CD4-positive, alpha-beta T cell treated with Interleukin-4 for 4 hours (primary cell): ENCODE measurements around the gene THOP1.

Experiments used
- DNase-seq: peaks from one replicate; pipeline ENCODE4 v3.0.0-alpha.2; 2020

THOP1 gene

GRCh38 chr19:2804156-2805004 lies 19.1 kb downstream of the THOP1 start:
- DNase-seq = no peak

DNA sequence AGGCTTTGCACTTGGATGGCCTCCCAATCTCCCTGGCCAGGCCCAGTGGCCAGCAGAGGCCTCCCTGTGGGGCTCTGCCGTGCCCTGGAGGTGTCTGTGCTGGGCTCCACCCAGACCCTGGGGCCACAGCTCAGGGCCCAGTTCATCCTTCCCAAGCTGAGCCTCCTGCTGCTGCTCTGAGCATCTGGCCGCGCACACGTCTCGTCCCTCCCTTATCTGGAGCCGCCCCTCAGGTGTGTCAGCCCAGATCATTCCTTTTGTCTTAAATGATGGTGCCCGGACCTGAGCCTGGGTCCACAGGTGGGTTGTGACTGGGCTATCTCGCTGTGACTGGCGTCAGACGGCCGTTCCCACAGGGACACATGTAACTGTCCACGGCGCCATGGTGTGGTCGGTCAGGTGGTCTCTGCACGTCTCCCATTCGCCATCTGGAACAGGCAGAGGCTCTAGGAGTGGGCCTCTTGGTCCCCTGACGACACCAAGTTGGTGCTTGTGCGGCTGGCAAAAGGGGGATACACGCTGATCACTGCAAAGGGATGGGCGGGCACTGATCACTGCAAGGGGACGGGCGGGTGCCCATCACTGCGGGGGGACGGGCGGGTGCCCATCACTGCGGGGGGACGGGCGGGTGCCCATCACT lies 20.1 kb downstream of the THOP1 start:
- no peak for DNase-seq

DNA sequence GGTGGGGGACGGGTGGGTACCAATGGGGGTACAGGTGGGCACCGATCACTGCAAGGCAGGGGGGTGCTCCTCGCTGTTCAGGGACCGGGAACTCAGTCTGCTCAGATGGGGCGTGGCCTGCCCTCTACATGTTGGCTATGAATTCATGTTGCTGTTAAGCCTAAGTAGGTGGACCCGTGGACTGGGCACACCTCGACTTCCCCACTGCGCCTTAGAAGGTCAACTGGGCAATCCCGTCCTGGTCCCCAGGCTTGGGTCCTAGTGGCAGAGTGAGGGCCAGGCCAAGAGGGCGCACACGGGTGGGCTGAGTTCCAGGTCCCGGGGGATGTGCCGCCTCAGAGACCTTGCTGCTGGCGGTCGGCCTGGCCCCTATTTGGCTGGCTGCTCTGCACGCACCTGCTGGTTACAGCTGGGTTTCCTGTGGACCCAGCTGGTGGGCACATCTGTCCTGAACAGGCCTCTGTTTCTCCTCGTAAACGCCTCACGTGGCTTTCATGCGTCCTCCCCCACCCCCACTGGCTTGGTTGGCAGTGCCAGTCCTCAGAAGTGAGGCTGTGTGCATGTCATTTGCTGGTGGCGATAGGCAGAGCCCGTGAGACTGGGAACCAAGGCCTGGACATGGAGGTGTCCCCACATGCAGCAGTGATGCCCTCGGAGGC lies 20.8 kb downstream of the THOP1 start:
- no peak for DNase-seq

DNA sequence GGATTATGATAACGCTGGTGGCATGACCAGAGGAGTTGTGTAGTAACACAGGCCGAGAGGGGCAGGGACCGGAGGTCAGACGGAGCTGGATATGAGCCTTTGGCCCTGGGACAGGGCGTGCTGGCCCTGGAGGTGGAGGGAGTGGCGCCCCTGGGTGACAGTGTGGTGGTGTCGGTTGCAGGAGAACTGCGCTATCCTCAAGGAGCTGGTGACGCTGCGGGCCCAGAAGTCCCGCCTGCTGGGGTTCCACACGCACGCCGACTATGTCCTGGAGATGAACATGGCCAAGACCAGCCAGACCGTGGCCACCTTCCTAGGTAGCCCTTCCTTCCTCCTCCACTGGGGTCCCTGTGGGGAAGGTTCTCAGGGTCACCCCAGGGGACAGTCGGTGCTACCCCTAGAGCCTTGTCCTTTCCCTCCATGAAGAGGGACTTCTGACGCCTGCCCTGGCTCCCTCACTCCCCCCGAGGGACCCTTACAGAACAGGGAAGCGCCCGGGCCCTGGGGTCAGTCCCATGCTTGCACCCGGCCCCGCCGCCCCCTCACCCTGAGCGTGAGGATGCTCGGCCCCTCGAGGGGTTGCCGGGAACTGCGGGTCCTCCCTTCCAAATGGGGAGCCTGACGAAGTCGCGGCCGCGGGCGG lies 21.6 kb downstream of the THOP1 start:
- no peak for DNase-seq

- no peak for DNase-seq
Observed at GRCh38 chr19:2807379-2808128, 22.3 kb downstream of the THOP1 start.

DNA sequence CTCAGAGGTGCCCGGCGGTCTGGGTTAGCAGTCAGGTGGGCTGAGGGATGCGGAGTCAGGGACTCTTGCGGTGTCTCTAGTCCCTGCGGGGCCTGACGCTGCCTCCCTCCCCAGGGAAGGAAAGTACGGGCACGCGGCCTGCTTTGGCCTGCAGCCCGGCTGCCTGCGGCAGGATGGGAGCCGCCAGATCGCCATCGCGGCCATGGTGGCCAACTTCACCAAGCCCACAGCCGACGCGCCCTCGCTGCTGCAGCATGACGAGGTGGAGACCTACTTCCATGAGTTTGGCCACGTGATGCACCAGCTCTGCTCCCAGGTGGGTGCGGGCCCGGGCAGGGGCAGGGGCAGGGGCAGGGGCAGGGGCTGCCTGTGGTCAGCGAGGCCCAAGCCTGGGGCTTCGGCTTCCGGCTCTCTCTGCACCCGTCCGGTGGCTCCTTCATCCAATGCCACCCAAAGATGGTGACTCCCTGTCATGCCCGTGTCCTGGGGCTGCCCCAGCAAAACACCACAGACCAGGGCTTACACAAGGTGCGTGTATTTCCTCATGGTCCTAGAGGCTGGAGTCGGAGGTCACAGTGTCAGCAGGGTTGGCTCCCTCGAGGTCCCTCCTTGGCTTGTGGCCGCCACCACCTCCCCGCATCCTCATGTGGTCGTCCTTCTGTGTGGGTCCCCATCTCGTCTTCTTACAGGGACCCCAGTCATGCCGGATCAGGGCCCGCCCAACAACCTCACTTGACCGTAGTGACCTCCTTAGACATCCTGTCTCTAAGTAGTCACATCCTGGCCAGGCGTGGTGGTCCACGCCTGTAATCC lies 23.0 kb downstream of the THOP1 start:
- DNase-seq = no peak

GRCh38 chr19:2809387-2810140 lies 24.3 kb downstream of the THOP1 start:
- DNase-seq = no peak

- DNase-seq = no peak
Observed at GRCh38 chr19:2810141-2811091, 25.1 kb downstream of the THOP1 start.

- DNase-seq = no peak
Observed at GRCh38 chr19:2811221-2811722, 26.0 kb downstream of the THOP1 start.

DNA sequence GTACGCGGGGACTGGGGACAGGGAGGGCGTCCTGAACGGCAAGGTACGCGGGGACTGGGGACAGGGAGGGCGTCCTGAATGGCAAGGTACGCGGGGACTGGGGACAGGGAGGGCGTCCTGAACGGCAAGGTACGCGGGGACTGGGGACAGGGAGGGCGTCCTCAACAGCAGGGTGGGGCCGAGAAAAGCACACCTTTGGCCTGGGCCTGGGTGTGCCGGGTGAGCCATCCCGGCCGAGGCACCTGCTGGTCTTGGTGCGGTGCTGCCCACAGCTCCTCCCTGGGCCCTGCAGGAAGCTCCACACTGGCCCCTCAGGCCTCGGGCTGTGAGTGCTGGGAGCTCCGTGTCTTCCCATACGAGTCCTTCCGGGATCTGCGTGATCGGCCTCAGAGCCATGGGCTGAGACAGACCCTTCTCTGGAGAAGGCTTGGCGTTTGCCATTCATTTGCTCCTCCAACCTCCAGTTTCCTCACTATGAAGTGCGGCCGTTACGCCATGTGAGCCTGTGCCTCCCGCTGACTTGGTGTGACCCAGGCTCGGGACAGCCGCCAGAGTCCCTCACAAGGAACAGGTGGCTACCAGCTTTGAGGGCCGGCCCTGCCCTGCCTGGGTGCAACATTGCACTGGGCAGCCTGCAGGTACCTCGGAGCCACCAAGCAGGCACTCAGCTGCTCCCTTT lies 26.6 kb downstream of the THOP1 start:
- no peak for DNase-seq

GRCh38 chr19:2812414-2813234 lies 27.3 kb downstream of the THOP1 start:
- no peak for DNase-seq

- no peak for DNase-seq
Observed at GRCh38 chr19:2813235-2814160, 28.2 kb downstream of the THOP1 start.

DNA sequence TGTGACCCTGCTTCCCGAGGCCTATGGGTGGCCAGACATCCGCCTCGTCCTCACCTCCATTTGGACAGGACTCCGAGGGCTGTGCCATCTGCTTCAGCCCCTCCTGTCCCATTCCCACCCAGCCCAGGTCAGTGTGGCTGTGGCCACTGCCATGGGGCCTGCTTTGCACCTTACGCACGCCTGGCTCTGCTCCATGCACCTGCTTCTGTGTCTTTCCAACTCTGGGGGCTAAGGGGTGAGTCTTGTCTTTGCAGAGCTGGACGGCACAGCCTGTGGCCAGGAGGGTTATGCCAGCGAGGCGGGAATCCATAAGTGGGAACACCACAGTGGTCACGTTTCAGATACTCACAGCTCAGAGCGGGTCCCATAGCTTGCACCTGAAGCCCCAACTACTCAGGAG lies 29.1 kb downstream of the THOP1 start:
- DNase-seq = no peak

- no peak for DNase-seq
Observed at GRCh38 chr19:2815191-2815614, 29.9 kb downstream of the THOP1 start.

DNA sequence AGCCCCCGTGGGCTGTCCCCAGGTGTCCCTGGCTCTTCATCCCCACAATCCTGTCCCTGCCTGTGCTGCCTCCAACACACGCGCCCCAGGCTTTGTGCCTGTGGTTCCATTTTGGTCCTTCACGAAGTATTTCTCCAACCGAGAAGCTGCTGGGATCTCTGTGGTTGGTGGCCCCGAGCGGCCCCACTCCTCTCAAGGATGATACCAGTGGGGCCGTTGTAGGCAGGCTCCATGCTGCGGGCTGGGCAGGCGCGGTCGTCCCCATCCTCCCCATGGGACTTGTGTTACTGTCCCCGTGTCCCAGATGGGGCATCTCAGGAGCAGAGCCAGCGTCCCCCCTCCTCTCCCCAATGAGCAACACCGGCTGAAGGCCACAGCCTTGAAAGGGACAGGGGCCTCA lies 30.6 kb downstream of the THOP1 start:
- no peak for DNase-seq

DNA sequence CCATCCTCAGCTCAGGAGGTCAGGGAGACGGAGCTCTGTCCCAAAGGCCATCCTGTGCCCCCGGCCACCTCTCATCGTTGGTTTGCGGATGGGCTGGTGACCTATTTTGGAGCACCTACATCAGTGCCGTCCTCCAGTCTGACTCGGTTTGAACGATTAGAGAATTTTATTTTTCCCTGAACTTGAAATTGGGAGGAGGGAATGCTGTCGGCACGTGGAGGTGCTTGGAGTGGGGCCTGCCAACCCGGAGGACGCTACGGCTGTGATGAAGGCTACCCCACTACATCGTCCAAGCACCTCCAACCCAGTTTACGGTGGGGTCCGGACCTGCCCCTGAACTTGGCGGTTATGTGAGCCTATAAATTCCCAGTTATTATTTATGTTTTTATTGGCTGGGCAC lies 31.3 kb downstream of the THOP1 start:
- DNase-seq = no peak
